Ishikawa (cell line): ENCODE measurements around the gene ENOX1.

Experiments used
- EP300 ChIP-seq: IDR thresholded peaks from 2 replicates; pipeline ENCODE4 v1.6.1; 2012; ENCODE audit warnings: borderline replicate concordance
- MAX ChIP-seq: IDR thresholded peaks from 2 replicates; pipeline ENCODE4 v1.6.1; 2012
- RAD21 ChIP-seq: IDR thresholded peaks from 2 replicates; pipeline ENCODE4 v1.6.1; 2012; ENCODE audit warnings: low read depth
- TAF1 ChIP-seq: IDR thresholded peaks from 2 replicates; pipeline ENCODE4 v1.6.1; 2012; ENCODE audit warnings: low read depth, mild to moderate bottlenecking
- TCF12 ChIP-seq: IDR thresholded peaks from 2 replicates; pipeline ENCODE4 v1.6.1; 2012; ENCODE audit warnings: low read depth
- TEAD4 ChIP-seq: IDR thresholded peaks from 2 replicates; pipeline ENCODE4 v1.6.1; 2012
- USF1 ChIP-seq: IDR thresholded peaks from 2 replicates; pipeline ENCODE4 v1.6.1; 2012
- YY1 ChIP-seq: IDR thresholded peaks from 2 replicates; pipeline ENCODE4 v1.6.1; 2012; ENCODE audit warnings: low read depth

GRCh38 chr13:43271152-43271551 lies 515.6 kb downstream of the ENOX1 start:
- TF ChIP-seq EP300 = no peak
- TF ChIP-seq YY1 = no peak
- no peak for TF ChIP-seq TEAD4
- no peak for TF ChIP-seq USF1
- TF ChIP-seq MAX = no peak
- no peak for TF ChIP-seq TCF12
- no peak for TF ChIP-seq RAD21
- no peak for TF ChIP-seq TAF1
